DND-41 (cell line): ENCODE measurements around the gene ARHGEF19.

Source experiments
- EZH2 ChIP-seq: IDR thresholded peaks from 3 replicates; pipeline ENCODE4 v1.6.1; 2012; ENCODE audit warnings: borderline replicate concordance, low read depth, mild to moderate bottlenecking, moderate library complexity, low read length, inconsistent platforms; ENCODE audit not compliant: severe bottlenecking
- TF ChIP-seq, protein P1 (sequence below): IDR thresholded peaks from 2 replicates; pipeline ENCODE4 v1.5.1; 2012; ENCODE audit warnings: borderline replicate concordance, low read length, moderate library complexity, mild to moderate bottlenecking; ENCODE audit not compliant: poor library complexity, severe bottlenecking; ENCODE audit errors: extremely low read depth

DNA sequence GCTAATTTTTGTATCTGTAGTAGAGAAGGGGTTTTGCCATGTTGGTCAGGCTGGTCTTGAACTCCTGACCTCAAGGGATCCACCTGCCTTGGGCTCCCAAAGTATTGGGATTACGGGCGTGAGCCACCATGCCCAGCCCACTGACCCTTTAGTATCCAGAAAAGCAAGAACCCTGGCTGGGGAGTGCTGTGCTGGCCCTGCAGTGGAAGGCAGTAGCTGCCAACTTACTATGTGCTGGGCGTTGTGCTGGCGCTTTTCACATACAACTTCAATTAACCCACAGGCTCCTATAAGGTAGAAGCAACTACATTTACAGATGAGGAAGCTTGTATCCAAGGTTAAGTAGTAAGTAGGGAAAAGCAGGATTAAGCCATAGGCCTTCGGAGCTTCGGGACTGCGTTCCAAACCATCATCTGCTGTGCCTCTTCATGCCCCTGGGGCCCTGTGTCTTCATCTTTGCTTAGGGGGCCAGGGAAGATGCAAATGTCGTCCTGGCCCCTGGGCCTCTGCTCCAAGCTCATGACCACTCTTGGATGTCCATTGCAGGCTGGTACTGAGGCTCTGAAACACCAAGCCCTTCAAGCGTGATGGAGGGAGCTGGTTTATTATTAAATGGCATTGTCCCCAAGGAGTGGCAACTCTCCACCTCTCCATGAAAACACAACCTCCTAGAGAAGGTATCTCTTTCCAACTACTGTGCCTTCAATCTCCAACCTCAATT is 33.2 kb upstream of the ARHGEF19 start:
- TF ChIP-seq, protein P1, sequence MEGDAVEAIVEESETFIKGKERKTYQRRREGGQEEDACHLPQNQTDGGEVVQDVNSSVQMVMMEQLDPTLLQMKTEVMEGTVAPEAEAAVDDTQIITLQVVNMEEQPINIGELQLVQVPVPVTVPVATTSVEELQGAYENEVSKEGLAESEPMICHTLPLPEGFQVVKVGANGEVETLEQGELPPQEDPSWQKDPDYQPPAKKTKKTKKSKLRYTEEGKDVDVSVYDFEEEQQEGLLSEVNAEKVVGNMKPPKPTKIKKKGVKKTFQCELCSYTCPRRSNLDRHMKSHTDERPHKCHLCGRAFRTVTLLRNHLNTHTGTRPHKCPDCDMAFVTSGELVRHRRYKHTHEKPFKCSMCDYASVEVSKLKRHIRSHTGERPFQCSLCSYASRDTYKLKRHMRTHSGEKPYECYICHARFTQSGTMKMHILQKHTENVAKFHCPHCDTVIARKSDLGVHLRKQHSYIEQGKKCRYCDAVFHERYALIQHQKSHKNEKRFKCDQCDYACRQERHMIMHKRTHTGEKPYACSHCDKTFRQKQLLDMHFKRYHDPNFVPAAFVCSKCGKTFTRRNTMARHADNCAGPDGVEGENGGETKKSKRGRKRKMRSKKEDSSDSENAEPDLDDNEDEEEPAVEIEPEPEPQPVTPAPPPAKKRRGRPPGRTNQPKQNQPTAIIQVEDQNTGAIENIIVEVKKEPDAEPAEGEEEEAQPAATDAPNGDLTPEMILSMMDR = no peak
- no peak for TF ChIP-seq EZH2
